Subcutaneous adipose tissue (tissue), 4 donors: ENCODE data around the gene ADCY6. TPM values are rescaled to one million over a fixed set of nuclear protein-coding genes. Genes with fewer than 3 reads are reported as not detected.

Experiments used
- CTCF ChIP-seq: fragments of 450-650 bp; IDR thresholded peaks from one replicate; pipeline ENCODE4 v1.5.1; 2016; ENCODE audit warnings: low read depth, mild to moderate bottlenecking, control low read depth, antibody characterized with exemption, moderate library complexity
- total RNA-seq, 4 donors: library from RNA; depleted of rRNA; stranded (reverse); fragments of >200 nt; gene quantifications; one replicate each; pipeline ENCODE4 v1.1.0, GENCODE V29; 2016

The ADCY6 gene
- total RNA-seq, 4 donors from 2014 or later: 30.8 to 144 (median 55.9) TPM

DNA sequence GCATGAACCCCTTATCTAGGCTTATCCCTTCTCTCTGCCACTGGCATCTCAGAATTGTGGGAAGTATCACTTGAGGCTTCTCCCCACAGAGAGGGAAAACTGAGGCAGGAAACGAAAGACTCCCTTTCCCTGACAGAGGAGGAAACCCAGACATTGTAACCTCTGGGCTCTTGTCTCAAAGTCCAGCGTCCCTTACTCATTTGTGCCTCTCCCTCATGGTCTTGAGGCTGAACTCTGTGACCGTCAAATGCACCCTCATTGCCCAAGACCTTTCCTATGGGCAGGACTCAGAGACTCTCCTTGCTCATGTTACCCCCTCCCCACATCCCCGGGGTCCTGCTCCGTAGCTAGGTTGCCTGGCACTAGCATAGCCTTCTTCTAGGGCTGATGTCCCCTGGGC is 33.2 kb upstream of the ADCY6 start:
- TF ChIP-seq CTCF: no peak

DNA sequence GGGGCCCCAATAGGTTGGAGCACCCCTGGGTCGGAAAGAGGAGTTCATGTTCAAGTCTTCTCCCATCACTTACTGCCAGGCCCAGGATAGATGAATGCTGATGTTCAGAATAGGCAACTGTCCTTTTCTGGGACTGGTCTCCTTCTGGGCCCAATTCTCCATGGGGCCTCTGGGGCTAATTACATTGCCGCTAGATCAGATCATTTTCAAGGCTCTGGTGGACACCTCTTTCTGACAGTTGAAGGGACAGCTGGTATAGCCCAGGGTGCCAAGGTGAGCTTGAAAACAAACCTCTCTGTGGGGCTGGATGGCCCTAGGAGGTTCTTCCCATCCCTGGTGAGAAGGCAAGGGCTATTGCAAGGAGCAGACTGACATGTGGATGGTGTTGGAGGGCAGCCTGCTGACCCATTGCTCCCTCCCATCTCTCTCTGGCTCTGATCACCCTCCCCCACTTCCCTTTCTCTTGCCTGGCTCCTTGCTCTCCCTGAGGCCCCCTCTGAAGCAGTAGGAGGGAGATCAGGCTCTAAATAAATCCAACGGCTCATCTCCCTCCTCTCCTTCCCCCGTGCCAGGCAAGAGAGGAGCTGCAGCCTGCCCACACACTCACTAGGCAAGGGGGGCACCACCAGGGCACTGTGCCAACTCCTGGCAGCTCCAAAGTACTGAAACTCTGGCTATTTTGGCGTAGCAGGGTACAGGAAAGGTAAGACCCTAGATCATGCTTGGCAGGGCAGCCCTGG is 31.3 kb upstream of the ADCY6 start:
- TF ChIP-seq CTCF: no peak

DNA sequence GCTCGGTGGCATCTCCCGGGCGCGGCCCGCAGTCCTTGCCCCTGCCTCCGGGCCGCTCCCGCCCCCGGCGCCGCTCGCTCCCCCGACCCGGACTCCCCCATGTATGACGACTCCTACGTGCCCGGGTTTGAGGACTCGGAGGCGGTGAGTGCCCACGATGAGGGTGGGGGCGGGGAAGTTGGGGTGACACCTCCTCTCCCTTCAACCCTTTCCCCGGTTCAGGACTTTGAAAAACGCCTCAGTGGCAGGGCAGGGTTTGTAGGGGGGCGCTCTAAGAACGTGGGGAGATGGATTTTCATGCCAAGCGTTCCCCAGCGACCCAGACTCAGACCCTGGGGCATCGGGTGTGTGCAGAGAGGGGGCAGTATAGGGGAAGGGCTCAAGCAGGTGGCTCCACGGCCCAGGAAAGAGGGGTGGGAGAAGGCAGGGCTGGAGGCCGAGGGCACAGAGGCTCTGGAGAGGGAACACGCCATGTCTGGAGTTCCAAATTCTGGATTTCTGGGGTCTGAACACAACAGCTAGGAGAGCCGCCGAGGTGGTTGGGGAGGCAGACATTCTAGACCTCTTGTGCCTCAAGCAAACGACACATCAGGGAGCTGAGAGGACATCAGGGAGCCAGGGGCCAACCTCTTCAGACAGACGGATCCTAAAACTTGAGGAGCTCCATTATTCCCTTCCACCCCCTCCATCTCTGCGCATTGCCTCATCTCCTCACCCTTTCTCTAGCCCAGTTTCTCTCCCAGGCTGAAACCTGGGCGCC is 30.1 kb upstream of the ADCY6 start:
- no peak for TF ChIP-seq CTCF

GRCh38 chr12:48817873-48818830 is 29.3 kb upstream of the ADCY6 start, which contains the start of gene CACNB3:
Gene CACNB3 (plus strand): TSS chr12:48818496. CDS start chr12:48818930, 434 bp downstream.
- TF ChIP-seq CTCF: no peak

GRCh38 chr12:48816143-48816854 is 27.4 kb upstream of the ADCY6 start:
- TF ChIP-seq CTCF: no peak

GRCh38 chr12:48815126-48816110 is 26.5 kb upstream of the ADCY6 start:
- no peak for TF ChIP-seq CTCF
